Thoracic aorta (tissue), 2 donors: ENCODE measurements around the gene PDE4D. TPM values are rescaled to one million over a fixed set of nuclear protein-coding genes. Genes with fewer than 3 reads are reported as not detected.

ENCODE experiments used
- ATAC-seq: fragments of 150-250 bp; one replicate; pipeline ENCODE4 v1.8.0; 2017; ENCODE audit warnings: low read depth; ENCODE audit not compliant: insufficient number of reproducible peaks, low FRiP score
- DNase-seq: peaks from one replicate; pipeline ENCODE4 v3.0.0-alpha.2; 2020; ENCODE audit warnings: low spot score
- H3K27ac ChIP-seq, 2 donors: fragments of 200-600 bp; sonication (generic); 1 replicate in 1 of 2; 2 replicates in 1 of 2; pipeline ENCODE4 v1.5.1; 2016; ENCODE audit warnings: mild to moderate bottlenecking in 2 of 2, moderate library complexity in 2 of 2
- H3K27me3 ChIP-seq: fragments of 200-600 bp; sonication (generic); replicated peaks from 2 replicates; pipeline ENCODE4 v1.6.0; 2016; ENCODE audit warnings: mild to moderate bottlenecking; ENCODE audit not compliant: insufficient read depth
- H3K36me3 ChIP-seq: fragments of 200-600 bp; sonication (generic); one replicate; pipeline ENCODE4 v1.5.1; 2016
- H3K4me1 ChIP-seq, 2 donors: fragments of 200-600 bp; sonication (generic); 1 replicate in 1 of 2; 2 replicates in 1 of 2; pipeline versions ENCODE4 v1.5.1 to v1.6.0; 2016; ENCODE audit warnings: low read depth in 2 of 2, mild to moderate bottlenecking in 1 of 2; ENCODE audit not compliant: control insufficient read depth in 1 of 2
- H3K4me3 ChIP-seq: fragments of 200-600 bp; sonication (generic); 2 replicates; pipeline ENCODE4 v1.5.1; 2016; ENCODE audit warnings: mild to moderate bottlenecking
- H3K9me3 ChIP-seq: fragments of 200-600 bp; sonication (generic); 2 replicates; pipeline ENCODE4 v1.5.1; 2016
- total RNA-seq, 2 donors: library from RNA; depleted of rRNA; stranded (reverse); fragments of >200 nt; gene quantifications; one replicate each; pipeline versions ENCODE4 v1.1.0 to v1.2.3, GENCODE V29; 2016
- TF ChIP-seq, protein P1 (sequence below): fragments of 200-600 bp; sonication (generic); IDR thresholded peaks from one replicate; pipeline ENCODE4 v1.5.1; 2019; ENCODE audit warnings: antibody characterized with exemption

PDE4D gene
- total RNA-seq, 2 donors from 2014 or later = 34.0 to 85.8 TPM

GRCh38 chr5:59090323-59090722, 803.2 kb downstream of the PDE4D start:
- H3K4me1 ChIP-seq = no peaks in the 10 kb centered on the region
- H3K9me3 ChIP-seq = no peaks in the 10 kb centered on the region
- no peak for ATAC-seq
- H3K4me3 ChIP-seq = no peak overlapping the region
- no peak for DNase-seq
- TF ChIP-seq, protein P1, sequence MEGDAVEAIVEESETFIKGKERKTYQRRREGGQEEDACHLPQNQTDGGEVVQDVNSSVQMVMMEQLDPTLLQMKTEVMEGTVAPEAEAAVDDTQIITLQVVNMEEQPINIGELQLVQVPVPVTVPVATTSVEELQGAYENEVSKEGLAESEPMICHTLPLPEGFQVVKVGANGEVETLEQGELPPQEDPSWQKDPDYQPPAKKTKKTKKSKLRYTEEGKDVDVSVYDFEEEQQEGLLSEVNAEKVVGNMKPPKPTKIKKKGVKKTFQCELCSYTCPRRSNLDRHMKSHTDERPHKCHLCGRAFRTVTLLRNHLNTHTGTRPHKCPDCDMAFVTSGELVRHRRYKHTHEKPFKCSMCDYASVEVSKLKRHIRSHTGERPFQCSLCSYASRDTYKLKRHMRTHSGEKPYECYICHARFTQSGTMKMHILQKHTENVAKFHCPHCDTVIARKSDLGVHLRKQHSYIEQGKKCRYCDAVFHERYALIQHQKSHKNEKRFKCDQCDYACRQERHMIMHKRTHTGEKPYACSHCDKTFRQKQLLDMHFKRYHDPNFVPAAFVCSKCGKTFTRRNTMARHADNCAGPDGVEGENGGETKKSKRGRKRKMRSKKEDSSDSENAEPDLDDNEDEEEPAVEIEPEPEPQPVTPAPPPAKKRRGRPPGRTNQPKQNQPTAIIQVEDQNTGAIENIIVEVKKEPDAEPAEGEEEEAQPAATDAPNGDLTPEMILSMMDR = no peak
- H3K27me3 ChIP-seq = no peaks in the 10 kb centered on the region
- no peaks in the 10 kb centered on the region for H3K36me3 ChIP-seq
- no peak overlapping the region for H3K27ac ChIP-seq

- TF ChIP-seq, protein P1 = no peak
- no peak for ATAC-seq
- no peaks in the 10 kb centered on the region for H3K9me3 ChIP-seq
- H3K27ac ChIP-seq = no peak overlapping the region
- no peak for DNase-seq
- H3K4me1 ChIP-seq = no peaks in the 10 kb centered on the region
- H3K36me3 ChIP-seq = no peaks in the 10 kb centered on the region
- H3K27me3 ChIP-seq = no peaks in the 10 kb centered on the region
- no peak overlapping the region for H3K4me3 ChIP-seq
These were observed 803.8 kb downstream of the PDE4D start for GRCh38 chr5:59089767-59090166.

GRCh38 chr5:59088546-59088945, 805.0 kb downstream of the PDE4D start:
- Histone ChIP-seq H3K27ac (no peak overlapping the region), H3K4me3 (no peak overlapping the region), H3K36me3 (no peaks in the 10 kb centered on the region), H3K27me3 (no peaks in the 10 kb centered on the region), H3K9me3 (no peaks in the 10 kb centered on the region), H3K4me1 (no peaks in the 10 kb centered on the region)
- TF ChIP-seq, protein P1 = no peak
- DNase-seq (no peak), ATAC-seq (no peak)

- DNase-seq (no peak), ATAC-seq (no peak)
- Histone ChIP-seq H3K36me3 (no peaks in the 10 kb centered on the region), H3K27me3 (no peaks in the 10 kb centered on the region), H3K27ac (no peak overlapping the region), H3K9me3 (no peaks in the 10 kb centered on the region), H3K4me1 (no peaks in the 10 kb centered on the region), H3K4me3 (no peak overlapping the region)
- TF ChIP-seq, protein P1 = no peak
These were observed 807.5 kb downstream of the PDE4D start for GRCh38 chr5:59086024-59086423.

GRCh38 chr5:59081693-59082092, 811.8 kb downstream of the PDE4D start:
- Histone ChIP-seq H3K4me3 (no peak overlapping the region), H3K36me3 (no peaks in the 10 kb centered on the region), H3K27me3 (no peaks in the 10 kb centered on the region), H3K9me3 (no peaks in the 10 kb centered on the region), H3K4me1 (no peaks in the 10 kb centered on the region), H3K27ac (no peak overlapping the region)
- DNase-seq (no peak), ATAC-seq (no peak)
- TF ChIP-seq, protein P1 = no peak
